CD4-positive, CD25-positive, alpha-beta regulatory T cell (primary cell): ENCODE data around the gene ASCL2. TPM values are rescaled to one million over a fixed set of nuclear protein-coding genes. Genes with fewer than 3 reads are reported as not detected.

ENCODE experiments used
- ATAC-seq, 2 donors: fragments of 150-1000 bp; cut with Tn5 transposase; one replicate each; pipeline ENCODE4 v1.10.0; 2021; ENCODE audit warnings: low read depth in 2 of 2, moderate number of reproducible peaks in 2 of 2, moderate library complexity in 1 of 2
- DNase-seq, 3 donors: peaks; one replicate each; pipeline versions ENCODE4 v3.0.0 to v3.0.0-alpha.2; 2012 to 2022; ENCODE audit warnings: mixed read lengths in 1 of 3
- H3K27ac ChIP-seq: one replicate; pipeline ENCODE4 v1.7.0; 2013; ENCODE audit warnings: mild to moderate bottlenecking, low read length; ENCODE audit not compliant: insufficient read depth, poor library complexity, severe bottlenecking
- H3K27me3 ChIP-seq: one replicate; pipeline ENCODE4 v1.7.0; 2013; ENCODE audit warnings: low read length; ENCODE audit not compliant: control insufficient read depth, insufficient read depth
- H3K36me3 ChIP-seq: one replicate; pipeline ENCODE4 v1.7.0; 2013; ENCODE audit warnings: mild to moderate bottlenecking, low read length, moderate library complexity; ENCODE audit not compliant: control insufficient read depth, insufficient read depth
- H3K4me1 ChIP-seq: 2 replicates; pipeline ENCODE4 v1.7.0; 2013; ENCODE audit warnings: mild to moderate bottlenecking, low read length; ENCODE audit not compliant: insufficient read depth, control insufficient read depth, poor library complexity, severe bottlenecking
- H3K4me3 ChIP-seq: one replicate; pipeline ENCODE4 v1.7.0; 2013; ENCODE audit warnings: low read depth, mild to moderate bottlenecking, low read length, moderate library complexity
- H3K9me3 ChIP-seq, 2 experiments: 1 replicate in 1 of 2; 2 replicates in 1 of 2; pipeline ENCODE4 v1.7.0; 2013; ENCODE audit warnings: low read length in 2 of 2, mild to moderate bottlenecking in 1 of 2, moderate library complexity in 1 of 2; ENCODE audit not compliant: control insufficient read depth in 2 of 2
- H3K27ac Mint-ChIP-seq, 3 donors: one replicate each; pipeline ENCODE4 v1.8.0; 2020 to 2022; ENCODE audit warnings: mild to moderate bottlenecking in 3 of 3, mixed read lengths in 3 of 3, moderate library complexity in 2 of 3
- H3K27me3 Mint-ChIP-seq: one replicate; pipeline ENCODE4 v1.8.0; 2022; ENCODE audit warnings: mild to moderate bottlenecking, mixed read lengths
- H3K36me3 Mint-ChIP-seq: one replicate; pipeline ENCODE4 v1.8.0; 2020; ENCODE audit warnings: mixed read lengths
- H3K4me1 Mint-ChIP-seq, 4 donors: one replicate each; pipeline ENCODE4 v1.8.0; 2020 to 2022; ENCODE audit warnings: mixed read lengths in 4 of 4, mild to moderate bottlenecking in 1 of 4
- H3K4me3 Mint-ChIP-seq, 4 donors: one replicate each; pipeline ENCODE4 v1.8.0; 2020 to 2022; ENCODE audit warnings: mild to moderate bottlenecking in 4 of 4, mixed read lengths in 4 of 4, moderate library complexity in 3 of 4
- H3K9me3 Mint-ChIP-seq, 7 donors: one replicate each; pipeline ENCODE4 v1.8.0; 2020 to 2022; ENCODE audit warnings: mixed read lengths in 7 of 7, mild to moderate bottlenecking in 3 of 7, moderate library complexity in 2 of 7
- polyA plus RNA-seq, 4 donors: library from polyadenylated mRNA; unstranded; fragments of 300-500 nt; fragmentation: Illumina TruSeq; gene quantifications; one replicate each; pipeline ENCODE4 v1.2.3, GENCODE V29; 2021
- total RNA-seq: library from RNA; stranded (reverse); gene quantifications from one replicate; pipeline ENCODE4 v1.2.3, GENCODE V29; 2022

The ASCL2 gene
- total and polyA plus RNA-seq, 5 donors from 2014 or later = 0.13 to 0.47 (median 0.20) TPM

GRCh38 chr11:2261436-2262230 is 8.8 kb downstream of the ASCL2 start:
- no peaks in the 10 kb centered on the region for H3K9me3 ChIP-seq
- no peak overlapping the region for H3K27ac Mint-ChIP-seq
- DNase-seq (no peak), ATAC-seq (no peak)
- peaks cover 4% of the 10 kb centered on the region for H3K27me3 Mint-ChIP-seq
- H3K9me3 Mint-ChIP-seq = no peaks in the 10 kb centered on the region
- H3K4me3 ChIP-seq = no peak overlapping the region
- no peaks in the 10 kb centered on the region for H3K36me3 Mint-ChIP-seq
- peaks cover 0 to 18% (median 12%) of the 10 kb centered on the region in 4 donors for H3K4me1 Mint-ChIP-seq
- H3K4me1 ChIP-seq = peaks cover 14% of the 10 kb centered on the region
- no peaks in the 10 kb centered on the region for H3K27me3 ChIP-seq
- no peak overlapping the region for H3K4me3 Mint-ChIP-seq
- no peaks in the 10 kb centered on the region for H3K36me3 ChIP-seq
- no peak overlapping the region for H3K27ac ChIP-seq

GRCh38 chr11:2260491-2261364 is 9.7 kb downstream of the ASCL2 start:
- Histone ChIP-seq H3K27me3 (no peaks in the 10 kb centered on the region), H3K4me1 (peaks cover 5% of the 10 kb centered on the region), H3K9me3 (no peaks in the 10 kb centered on the region), H3K27ac (no peak overlapping the region), H3K4me3 (no peak overlapping the region), H3K36me3 (no peaks in the 10 kb centered on the region)
- no peak overlapping the region for H3K4me3 Mint-ChIP-seq
- no peaks in the 10 kb centered on the region for H3K9me3 Mint-ChIP-seq
- peaks cover 0 to 16% (median 6%) of the 10 kb centered on the region in 4 donors for H3K4me1 Mint-ChIP-seq
- ATAC-seq (no peak), DNase-seq (no peak)
- no peaks in the 10 kb centered on the region for H3K36me3 Mint-ChIP-seq
- H3K27ac Mint-ChIP-seq = no peak overlapping the region
- no peaks in the 10 kb centered on the region for H3K27me3 Mint-ChIP-seq

DNA sequence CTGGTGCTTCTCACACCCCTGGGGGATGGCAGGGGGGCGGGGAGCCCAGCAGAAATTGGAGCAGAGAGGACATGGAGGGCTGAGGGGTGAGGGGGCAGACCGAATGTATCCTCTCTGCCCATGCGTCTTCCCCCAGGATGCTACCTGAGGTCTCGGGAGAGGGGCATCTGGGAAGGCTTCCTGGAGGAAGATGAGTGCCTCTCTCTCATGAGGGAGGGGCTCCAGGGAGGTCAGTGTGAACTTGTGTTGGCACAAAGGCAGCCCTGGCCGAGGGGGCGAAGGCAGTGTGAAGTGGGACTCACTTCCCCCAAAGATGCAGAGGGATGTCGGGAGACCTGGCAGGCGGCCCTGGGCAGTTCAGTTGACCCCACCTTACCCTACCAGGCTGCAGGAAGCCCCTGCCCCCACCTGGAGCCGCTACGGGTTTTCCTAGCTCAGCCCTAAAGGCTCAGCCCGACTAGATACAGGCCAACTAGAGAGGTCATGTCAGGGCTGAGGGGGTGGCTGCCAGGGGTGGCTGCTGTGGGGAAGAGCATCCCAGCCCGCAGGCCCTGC is 10.4 kb downstream of the ASCL2 start:
- no peak for DNase-seq
- no peak for ATAC-seq
- Histone ChIP-seq H3K27ac (no peak overlapping the region), H3K4me3 (no peak overlapping the region), H3K36me3 (no peaks in the 10 kb centered on the region), H3K4me1 (no peaks in the 10 kb centered on the region), H3K27me3 (no peaks in the 10 kb centered on the region), H3K9me3 (no peaks in the 10 kb centered on the region)
- no peak overlapping the region for H3K4me3 Mint-ChIP-seq
- peaks cover 0 to 9% (median 0%) of the 10 kb centered on the region in 4 donors for H3K4me1 Mint-ChIP-seq
- H3K9me3 Mint-ChIP-seq = no peaks in the 10 kb centered on the region
- H3K27me3 Mint-ChIP-seq = peaks cover 1% of the 10 kb centered on the region
- H3K27ac Mint-ChIP-seq = no peak overlapping the region
- no peaks in the 10 kb centered on the region for H3K36me3 Mint-ChIP-seq

DNA sequence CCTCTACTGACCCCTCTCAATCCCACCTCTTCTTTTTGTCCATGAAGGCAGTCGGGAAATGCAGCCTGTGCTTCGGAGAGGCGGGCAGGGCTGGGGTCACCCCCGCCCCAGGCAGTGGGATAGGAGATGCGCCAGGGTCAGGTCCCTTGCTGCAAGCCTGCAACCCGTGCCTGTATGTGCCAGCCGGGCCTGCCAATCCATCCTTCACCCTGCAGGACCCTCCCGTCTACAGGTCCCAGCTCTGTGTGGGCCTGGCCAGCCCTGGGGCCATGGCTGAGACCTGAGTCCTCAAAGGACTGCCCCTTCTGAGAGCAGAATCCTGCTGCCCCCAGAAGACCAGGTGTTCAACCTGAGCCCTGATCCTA is 10.9 kb downstream of the ASCL2 start:
- no peaks in the 10 kb centered on the region for H3K27me3 ChIP-seq
- no peaks in the 10 kb centered on the region for H3K36me3 Mint-ChIP-seq
- no peak overlapping the region for H3K4me3 Mint-ChIP-seq
- no peak overlapping the region for H3K4me3 ChIP-seq
- no peaks in the 10 kb centered on the region for H3K36me3 ChIP-seq
- H3K4me1 Mint-ChIP-seq = peaks cover 0 to 4% (median 0%) of the 10 kb centered on the region in 4 donors
- DNase-seq (no peak), ATAC-seq (no peak)
- no peak overlapping the region for H3K27ac Mint-ChIP-seq
- no peaks in the 10 kb centered on the region for H3K4me1 ChIP-seq
- peaks cover 4% of the 10 kb centered on the region for H3K27me3 Mint-ChIP-seq
- no peak overlapping the region for H3K27ac ChIP-seq
- H3K9me3 ChIP-seq = no peaks in the 10 kb centered on the region
- no peaks in the 10 kb centered on the region for H3K9me3 Mint-ChIP-seq

DNA sequence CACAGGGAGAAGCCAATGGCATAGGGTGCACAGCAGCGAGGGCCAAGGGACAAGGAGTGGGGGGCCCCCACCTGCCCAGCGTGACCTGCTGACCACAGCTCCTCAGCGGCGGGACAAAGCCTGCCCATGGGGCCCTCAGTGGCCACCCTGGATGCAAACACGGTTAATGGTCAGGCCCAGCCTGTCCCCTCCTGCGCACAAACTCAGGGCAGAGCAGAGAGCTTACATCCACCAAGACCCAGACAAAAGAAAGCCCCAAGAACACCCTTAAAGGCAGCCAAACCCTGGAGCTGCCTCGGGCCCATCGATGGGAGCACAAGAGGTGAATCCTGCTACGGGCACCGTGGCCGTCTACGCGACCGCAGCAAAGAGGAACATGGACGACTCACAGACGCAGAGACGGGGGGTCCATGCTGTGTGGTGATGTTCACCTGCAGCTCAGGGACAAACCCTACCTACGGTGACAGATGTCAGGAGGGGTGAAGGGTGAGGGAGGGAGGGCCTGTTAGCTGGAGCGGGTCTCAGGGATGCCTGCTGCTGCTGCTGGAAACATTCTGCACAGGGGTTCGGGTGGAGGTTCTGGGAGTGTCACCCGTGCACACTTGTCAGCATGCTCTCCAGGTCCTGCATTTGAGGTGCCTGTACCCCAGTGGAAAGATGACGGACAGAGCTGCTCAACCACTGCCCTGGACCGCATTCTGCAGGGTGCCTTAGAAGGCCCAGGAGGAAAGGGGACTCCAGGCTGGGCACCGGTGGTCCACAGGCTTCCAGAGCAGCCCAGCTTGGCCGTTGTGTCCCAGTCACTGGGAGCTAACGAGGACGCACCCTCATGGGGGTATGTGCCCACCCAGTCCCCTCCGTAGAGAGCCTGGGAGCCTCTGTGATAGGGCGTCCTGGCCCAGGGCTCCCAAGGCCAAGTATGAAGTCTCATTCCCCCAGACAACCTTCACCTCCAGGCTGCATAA is 11.6 kb downstream of the ASCL2 start:
- Histone ChIP-seq H3K9me3 (no peaks in the 10 kb centered on the region), H3K4me3 (no peak overlapping the region), H3K27me3 (no peaks in the 10 kb centered on the region), H3K4me1 (no peaks in the 10 kb centered on the region), H3K27ac (no peak overlapping the region), H3K36me3 (no peaks in the 10 kb centered on the region)
- H3K27ac Mint-ChIP-seq = no peak overlapping the region
- H3K27me3 Mint-ChIP-seq = peaks cover 4% of the 10 kb centered on the region
- no peak for ATAC-seq
- H3K4me3 Mint-ChIP-seq = no peak overlapping the region
- DNase-seq = no peak
- no peaks in the 10 kb centered on the region for H3K36me3 Mint-ChIP-seq
- H3K4me1 Mint-ChIP-seq = no peaks in the 10 kb centered on the region
- no peaks in the 10 kb centered on the region for H3K9me3 Mint-ChIP-seq

- H3K27ac Mint-ChIP-seq = no peak overlapping the region
These were observed 13.3 kb downstream of the ASCL2 start for GRCh38 chr11:2256951-2257700.

More at GRCh38 chr11:2256951-2257700, 13.3 kb downstream of the ASCL2 start:
- Histone ChIP-seq H3K4me3 (no peak overlapping the region), H3K27me3 (no peaks in the 10 kb centered on the region), H3K4me1 (no peaks in the 10 kb centered on the region), H3K27ac (no peak overlapping the region), H3K36me3 (no peaks in the 10 kb centered on the region), H3K9me3 (no peaks in the 10 kb centered on the region)
- ATAC-seq (no peak), DNase-seq (no peak)
- Mint-ChIP-seq H3K4me1 (no peaks in the 10 kb centered on the region), H3K9me3 (peaks cover 0 to 1% (median 0%) of the 10 kb centered on the region in 7 donors), H3K4me3 (no peak overlapping the region), H3K27me3 (peaks cover 4% of the 10 kb centered on the region), H3K36me3 (no peaks in the 10 kb centered on the region)
